NB4 (cell line): Measurements from ENCODE around the gene SBNO2.
A peak's percentile ranks its signal among the peaks of the same experiment; 100 is the strongest.

ENCODE experiments used
- DNase-seq: peaks from one replicate; pipeline ENCODE4 v3.0.0; 2010; ENCODE audit warnings: low read depth
- H3K4me3 ChIP-seq: one replicate; pipeline ENCODE4 v1.5.1; 2011; ENCODE audit warnings: mild to moderate bottlenecking, low read depth, low read length, moderate library complexity
- CTCF ChIP-seq: IDR thresholded peaks from one replicate; pipeline ENCODE4 v1.5.1; 2012; ENCODE audit warnings: low read depth, low read length
- MYC ChIP-seq: IDR thresholded peaks from 2 replicates; pipeline ENCODE4 v1.6.1; 2011; ENCODE audit warnings: low read depth, low read length
- POLR2A ChIP-seq: IDR thresholded peaks from 2 replicates; pipeline ENCODE4 v1.6.1; 2011; ENCODE audit warnings: mild to moderate bottlenecking; ENCODE audit not compliant: insufficient read length; ENCODE audit errors: extremely low read depth
- TF ChIP-seq, protein P1 (sequence below): IDR thresholded peaks from 2 replicates; pipeline ENCODE4 v1.6.1; 2011; ENCODE audit warnings: low read depth, low read length

The SBNO2 gene

DNA sequence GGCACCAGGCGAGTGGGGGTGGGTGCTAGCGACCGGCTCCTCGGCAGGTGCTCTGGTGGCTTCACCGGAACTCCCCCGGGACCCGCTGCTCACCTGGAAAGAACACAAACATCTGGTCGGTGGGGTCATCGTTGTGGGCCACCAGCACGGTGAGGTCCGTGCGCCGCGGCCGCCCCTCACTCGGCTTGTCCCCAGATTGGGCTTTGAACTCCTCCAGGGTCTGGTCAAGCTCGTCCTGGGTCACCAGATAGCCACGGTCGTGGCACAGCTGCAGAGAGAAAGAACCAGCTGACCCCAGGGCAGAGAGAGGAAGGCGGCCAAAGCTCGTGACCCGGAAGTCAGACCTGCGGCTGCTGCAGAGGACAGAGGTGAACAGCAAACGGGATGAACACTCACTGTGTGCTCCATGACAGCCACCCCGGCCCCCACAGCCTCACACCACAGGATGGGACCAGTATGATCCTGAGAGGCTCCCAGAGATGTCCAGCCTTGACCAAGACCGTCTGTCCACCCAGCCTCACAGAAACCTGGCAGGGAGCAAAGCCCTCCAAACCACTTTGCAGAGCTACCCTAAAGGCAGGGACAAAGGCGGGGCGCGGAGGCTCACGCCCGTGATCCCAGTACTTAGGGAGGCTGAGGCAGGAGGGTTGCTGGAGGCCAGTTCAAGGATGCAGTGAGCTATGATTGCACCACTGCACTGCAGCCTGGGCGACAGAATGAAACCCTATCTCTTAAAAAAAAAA lies 80.1 kb downstream of the SBNO2 start:
- TF ChIP-seq MYC = no peak
- no peak for TF ChIP-seq CTCF
- no peak for TF ChIP-seq POLR2A
- TF ChIP-seq, protein P1, sequence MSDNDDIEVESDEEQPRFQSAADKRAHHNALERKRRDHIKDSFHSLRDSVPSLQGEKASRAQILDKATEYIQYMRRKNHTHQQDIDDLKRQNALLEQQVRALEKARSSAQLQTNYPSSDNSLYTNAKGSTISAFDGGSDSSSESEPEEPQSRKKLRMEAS = no peak
- DNase-seq = no peak
- H3K4me3 ChIP-seq = peak overlapping the region; percentile 75

DNA sequence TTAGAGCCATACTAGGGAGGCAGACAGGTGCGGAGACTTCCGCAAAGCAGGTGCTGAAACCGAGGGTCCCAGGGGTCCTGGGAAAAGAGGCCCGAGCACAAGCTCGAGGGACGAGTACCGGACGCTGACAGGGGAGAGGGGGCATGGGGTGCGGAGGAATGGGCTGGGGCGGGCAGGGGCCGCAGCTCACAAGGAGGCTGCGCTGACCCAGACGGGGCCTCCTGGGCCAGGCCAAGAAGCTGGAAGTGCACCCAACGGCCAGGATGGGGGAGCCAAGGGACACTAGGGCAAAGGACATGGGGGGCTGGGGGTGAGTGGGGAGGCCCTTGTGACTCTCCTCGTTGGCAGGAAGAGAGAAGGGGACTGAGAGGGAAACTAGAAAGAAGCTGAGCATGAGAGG lies 80.7 kb downstream of the SBNO2 start:
- no peak overlapping the region for H3K4me3 ChIP-seq
- no peak for DNase-seq
- TF ChIP-seq POLR2A = no peak
- TF ChIP-seq MYC = no peak
- TF ChIP-seq CTCF = no peak
- TF ChIP-seq, protein P1 = no peak

- H3K4me3 ChIP-seq = no peak overlapping the region
- TF ChIP-seq POLR2A (no peak), CTCF (no peak), MYC (no peak)
- TF ChIP-seq, protein P1 = no peak
- DNase-seq = no peak
Measured at GRCh38 chr19:1091544-1092175, 82.4 kb downstream of the SBNO2 start.

GRCh38 chr19:1090731-1091543 lies 83.1 kb downstream of the SBNO2 start:
- H3K4me3 ChIP-seq = no peak overlapping the region
- DNase-seq = no peak
- TF ChIP-seq, protein P1 = no peak
- TF ChIP-seq MYC (no peak), CTCF (no peak), POLR2A (no peak)

DNA sequence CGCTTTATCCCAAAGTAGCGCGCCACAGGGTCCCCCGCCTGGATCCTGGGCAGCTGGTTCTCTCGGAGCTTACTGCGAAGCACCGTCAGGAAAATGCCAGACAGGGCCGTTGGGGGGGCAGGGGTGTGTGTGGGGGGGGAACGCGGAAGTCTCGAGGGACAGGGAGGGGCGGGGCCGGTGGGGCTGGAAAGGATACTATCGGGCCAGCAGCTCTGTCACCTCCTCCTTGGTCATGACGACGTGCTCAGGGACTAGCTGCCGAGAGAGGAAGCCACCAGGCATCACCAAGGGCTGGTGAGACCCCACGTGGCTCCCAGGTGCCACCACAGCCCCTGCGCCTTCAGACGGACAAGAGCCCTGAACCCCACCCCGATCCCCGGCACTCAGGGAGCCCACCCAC lies 84.2 kb downstream of the SBNO2 start:
- no peak for DNase-seq
- no peak overlapping the region for H3K4me3 ChIP-seq
- TF ChIP-seq POLR2A (no peak), MYC (no peak), CTCF (no peak)
- TF ChIP-seq, protein P1 = no peak
